MCF 10A (cell line): ENCODE data around the gene HGF. TPM values are rescaled to one million over a fixed set of nuclear protein-coding genes. Genes with fewer than 3 reads are reported as not detected.

ENCODE experiments used
- BruUV-seq: library from RNA; stranded (reverse); fragments of 400-500 nt; replicated peaks from 2 replicates; lab custom pipeline; 2021; lab: Mats Ljungman, UMichigan
- CTCF ChIA-PET: fragments of 300-600 bp; sonication (Branson Sonifier 250); formaldehyde crosslinking; extraction: SDS; loops from one replicate; lab custom pipeline; 2021; ENCODE audit warnings: antibody characterized with exemption, inconsistent platforms; lab: Yijun Ruan, JAX
- POLR2A ChIA-PET: fragments of 300-600, 350-650 bp; sonication (Branson Sonifier 250); formaldehyde crosslinking; extraction: SDS; loops from one replicate; lab custom pipeline; 2020; ENCODE audit warnings: antibody characterized with exemption, inconsistent platforms; lab: Yijun Ruan, JAX
- DNase-seq: peaks from one replicate; pipeline ENCODE4 v3.0.0-alpha.2; 2018; ENCODE audit not compliant: unreplicated experiment
- H3K27ac Mint-ChIP-seq: one replicate; pipeline ENCODE4 v1.8.0; 2022; ENCODE audit warnings: mild to moderate bottlenecking, low read depth, mixed read lengths; ENCODE audit not compliant: unreplicated experiment
- H3K27me3 Mint-ChIP-seq: one replicate; pipeline ENCODE4 v1.8.0; 2022; ENCODE audit warnings: mixed read lengths; ENCODE audit not compliant: insufficient read depth, unreplicated experiment
- H3K36me3 Mint-ChIP-seq: one replicate; pipeline ENCODE4 v1.8.0; 2022; ENCODE audit warnings: mild to moderate bottlenecking, moderate library complexity, mixed read lengths; ENCODE audit not compliant: insufficient read depth, unreplicated experiment
- H3K4me1 Mint-ChIP-seq: one replicate; pipeline ENCODE4 v1.8.0; 2022; ENCODE audit warnings: mixed read lengths; ENCODE audit not compliant: insufficient read depth, unreplicated experiment
- H3K4me3 Mint-ChIP-seq: one replicate; pipeline ENCODE4 v1.8.0; 2022; ENCODE audit warnings: mild to moderate bottlenecking, moderate library complexity, mixed read lengths; ENCODE audit not compliant: unreplicated experiment
- H3K9me3 Mint-ChIP-seq: one replicate; pipeline ENCODE4 v1.8.0; 2022; ENCODE audit warnings: mixed read lengths; ENCODE audit not compliant: unreplicated experiment
- CTCF ChIP-seq: fragments of 200-600 bp; IDR thresholded peaks from one replicate; pipeline ENCODE4 v1.8.0; 2022; ENCODE audit warnings: antibody characterized with exemption, mild to moderate bottlenecking; ENCODE audit not compliant: unreplicated experiment
- intact Hi-C: fragments of 100-400 bp; cut with micrococcal nuclease; formaldehyde crosslinking; loops from 2 replicates; pipeline ENCODE4 v1.14.1; 2022
- total RNA-seq: library from RNA; stranded (reverse); gene quantifications from 2 replicates; pipeline ENCODE4 v1.2.3, GENCODE V29; 2022

HGF gene
- total RNA-seq, 1 experiment from 2014 or later = not detected

- H3K36me3 Mint-ChIP-seq = no peaks in the 10 kb centered on the region
- H3K27me3 Mint-ChIP-seq = no peaks in the 10 kb centered on the region
- peaks cover 6% of the 10 kb centered on the region for H3K4me1 Mint-ChIP-seq
- ChIA-PET CTCF (no interaction called here), POLR2A (no interaction called here)
- H3K4me3 Mint-ChIP-seq = no peak overlapping the region
- TF ChIP-seq CTCF = no peak
- no peak for DNase-seq
- no peaks in the 10 kb centered on the region for H3K9me3 Mint-ChIP-seq
- intact Hi-C loops = no loop called here
- BruUV-seq = no TSS peak
- H3K27ac Mint-ChIP-seq = no peak overlapping the region
Measured at GRCh38 chr7:81721437-81721836, 48.4 kb downstream of the HGF start.

- TF ChIP-seq CTCF = no peak
- Mint-ChIP-seq H3K36me3 (no peaks in the 10 kb centered on the region), H3K9me3 (no peaks in the 10 kb centered on the region), H3K27ac (no peak overlapping the region), H3K27me3 (no peaks in the 10 kb centered on the region), H3K4me3 (no peak overlapping the region), H3K4me1 (peaks cover under 1% of the 10 kb centered on the region)
- CTCF ChIA-PET = interaction anchor here (11.3 kb wide), 1 partner anchor 220 kb away, joined by 224 read pairs; no protein-coding TSS in a partner anchor
- no peak for DNase-seq
- intact Hi-C loops = no loop called here
- BruUV-seq = no TSS peak
- POLR2A ChIA-PET = interaction anchor here (1.1 kb wide), 1 partner anchor 229 kb away, joined by 3 read pairs; no protein-coding TSS in a partner anchor
Measured at GRCh38 chr7:81719865-81720264, 50.0 kb downstream of the HGF start.

- no peaks in the 10 kb centered on the region for H3K27me3 Mint-ChIP-seq
- no peaks in the 10 kb centered on the region for H3K9me3 Mint-ChIP-seq
- no TSS peak for BruUV-seq
- DNase-seq = peak; percentile 58
- no peak overlapping the region for H3K27ac Mint-ChIP-seq
- ChIA-PET CTCF (interaction anchor here (0.5 to 11.3 kb wide), 45 partner anchors 9 to 866 kb away, joined by 3 to 224 read pairs (median 4); partner anchors contain the start of gene HGF), POLR2A (interaction anchor here (1.8 kb wide), 1 partner anchor 217 kb away, joined by 4 read pairs; no protein-coding TSS in a partner anchor)
- no peak overlapping the region for H3K4me3 Mint-ChIP-seq
- no peaks in the 10 kb centered on the region for H3K4me1 Mint-ChIP-seq
- no peaks in the 10 kb centered on the region for H3K36me3 Mint-ChIP-seq
- peak; percentile 75 for TF ChIP-seq CTCF
- intact Hi-C loops = loop anchor here (1.0 to 2.0 kb wide), 4 partner anchors 217 to 301 kb away; no protein-coding TSS in a partner anchor
Measured at GRCh38 chr7:81715984-81716588, 53.8 kb downstream of the HGF start.

- no peak overlapping the region for H3K4me3 Mint-ChIP-seq
- no TSS peak for BruUV-seq
- intact Hi-C loops = no loop called here
- no peak overlapping the region for H3K27ac Mint-ChIP-seq
- H3K36me3 Mint-ChIP-seq = no peaks in the 10 kb centered on the region
- DNase-seq = no peak
- H3K4me1 Mint-ChIP-seq = no peaks in the 10 kb centered on the region
- no peak for TF ChIP-seq CTCF
- ChIA-PET CTCF (interaction anchor here (1.5 to 11.3 kb wide), 2 partner anchors 215 to 230 kb away, joined by 11 to 224 read pairs; no protein-coding TSS in a partner anchor), POLR2A (interaction anchor here (0.6 kb wide), 1 partner anchor 203 kb away, joined by 3 read pairs; no protein-coding TSS in a partner anchor)
- no peaks in the 10 kb centered on the region for H3K27me3 Mint-ChIP-seq
- no peaks in the 10 kb centered on the region for H3K9me3 Mint-ChIP-seq
Measured at GRCh38 chr7:81714306-81714705, 55.5 kb downstream of the HGF start.
